Stimulated activated CD8-positive, alpha-beta memory T cell treated with anti-CD3 and anti-CD28 coated beads, Interleukin-12 subunit alpha, Interleukin-12 subunit beta, amount 100 ng/mL, for 24 hours (primary cell): ENCODE data around the gene KCNK4.

Source experiments
- DNase-seq: peaks from one replicate; pipeline ENCODE4 v3.0.0-alpha.2; 2020; ENCODE audit errors: extremely low read depth

KCNK4 gene

GRCh38 chr11:64253481-64253880, 37.6 kb upstream of the KCNK4 start:
- no peak for DNase-seq

- no peak for DNase-seq
Measured at GRCh38 chr11:64254326-64254725, 36.8 kb upstream of the KCNK4 start.

- DNase-seq, result no peak
Measured at GRCh38 chr11:64255135-64256128, 35.7 kb upstream of the KCNK4 start.

- no peak for DNase-seq
Measured at GRCh38 chr11:64256300-64256699, 34.8 kb upstream of the KCNK4 start.

GRCh38 chr11:64258356-64258755, 32.7 kb upstream of the KCNK4 start:
- DNase-seq, result no peak

- no peak for DNase-seq
Measured at GRCh38 chr11:64258946-64259532, 32.1 kb upstream of the KCNK4 start.

- no peak for DNase-seq
Measured at GRCh38 chr11:64259533-64260067, 31.5 kb upstream of the KCNK4 start.

GRCh38 chr11:64260147-64260708, 30.9 kb upstream of the KCNK4 start:
- DNase-seq, result no peak

- DNase-seq, result no peak
Measured at GRCh38 chr11:64261556-64262080, 29.5 kb upstream of the KCNK4 start.

GRCh38 chr11:64262271-64263002, 28.7 kb upstream of the KCNK4 start:
- no peak for DNase-seq

GRCh38 chr11:64263021-64263946, 27.8 kb upstream of the KCNK4 start:
- DNase-seq, result no peak

GRCh38 chr11:64263947-64264317, 27.2 kb upstream of the KCNK4 start:
- no peak for DNase-seq

GRCh38 chr11:64264371-64264852, 26.7 kb upstream of the KCNK4 start:
- no peak for DNase-seq

GRCh38 chr11:64265176-64266160, 25.6 kb upstream of the KCNK4 start:
- no peak for DNase-seq

GRCh38 chr11:64266339-64266738, 24.8 kb upstream of the KCNK4 start:
- DNase-seq, result no peak

GRCh38 chr11:64267207-64267945, 23.7 kb upstream of the KCNK4 start:
- DNase-seq, result no peak

- no peak for DNase-seq
Measured at GRCh38 chr11:64268025-64268892, 22.8 kb upstream of the KCNK4 start.
